Measurements from ENCODE around the gene STRN4. TPM values are rescaled to one million over a fixed set of nuclear protein-coding genes. Genes with fewer than 3 reads are reported as not detected.
"Not testable (repeated sequence)": the region's sequence is repeated elsewhere in the genome, so short reads cannot be mapped to it uniquely, and the experiment has no call there.

STRN4 gene
- 10 to 100 TPM; 67.8 to 70.5 (median 68.6) TPM for polyA plus RNA-seq (ENCODE audit: insufficient read length in 3 of 3)

- no peak for DNase-seq (ENCODE audit: low read depth in 3 of 3, low spot score in 2 of 3)
These were observed at the start of gene STRN4 for GRCh38 chr19:46746281-46747057. STRN4 (minus strand) TSS chr19:46746450; CDS start chr19:46746430, 20 bp downstream.

GRCh38 chr19:46791944-46792343 lies 45.7 kb upstream of the STRN4 start:
- no peak for DNase-seq (ENCODE audit: low read depth in 3 of 3, low spot score in 2 of 3)

GRCh38 chr19:46789371-46789770 lies 43.1 kb upstream of the STRN4 start:
- no peak for DNase-seq (ENCODE audit: low read depth in 3 of 3, low spot score in 2 of 3)

- DNase-seq (ENCODE audit: low read depth in 3 of 3, low spot score in 2 of 3), result no peak
These were observed 42.7 kb upstream of the STRN4 start for GRCh38 chr19:46788968-46789338.

GRCh38 chr19:46788262-46788967 lies 42.2 kb upstream of the STRN4 start, which contains the start of gene SLC1A5:
SLC1A5 (minus strand) TSS chr19:46788594; CDS start chr19:46787965, 629 bp downstream.
- peak in 2 of 3 donors; percentile 80 to 86 for DNase-seq (ENCODE audit: low read depth in 3 of 3, low spot score in 2 of 3)

GRCh38 chr19:46787331-46788261 lies 41.3 kb upstream of the STRN4 start:
- DNase-seq (ENCODE audit: low read depth in 3 of 3, low spot score in 2 of 3), result no peak

DNA sequence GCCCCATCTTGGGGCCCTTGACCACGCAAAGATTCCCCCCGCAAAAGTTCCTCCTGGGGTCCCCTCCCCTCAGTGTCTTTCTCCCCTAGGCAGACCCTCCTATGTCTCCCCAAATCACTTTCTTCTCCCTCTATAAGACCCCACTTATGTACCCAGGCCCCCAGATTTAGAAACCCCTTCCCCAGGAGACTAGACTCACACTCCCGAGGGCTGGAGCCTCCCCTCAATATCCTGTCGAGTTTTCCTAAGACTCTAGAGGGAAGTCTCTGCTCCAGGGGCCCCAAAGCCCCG lies 40.7 kb upstream of the STRN4 start:
- no peak for DNase-seq (ENCODE audit: low read depth in 3 of 3, low spot score in 2 of 3)

DNA sequence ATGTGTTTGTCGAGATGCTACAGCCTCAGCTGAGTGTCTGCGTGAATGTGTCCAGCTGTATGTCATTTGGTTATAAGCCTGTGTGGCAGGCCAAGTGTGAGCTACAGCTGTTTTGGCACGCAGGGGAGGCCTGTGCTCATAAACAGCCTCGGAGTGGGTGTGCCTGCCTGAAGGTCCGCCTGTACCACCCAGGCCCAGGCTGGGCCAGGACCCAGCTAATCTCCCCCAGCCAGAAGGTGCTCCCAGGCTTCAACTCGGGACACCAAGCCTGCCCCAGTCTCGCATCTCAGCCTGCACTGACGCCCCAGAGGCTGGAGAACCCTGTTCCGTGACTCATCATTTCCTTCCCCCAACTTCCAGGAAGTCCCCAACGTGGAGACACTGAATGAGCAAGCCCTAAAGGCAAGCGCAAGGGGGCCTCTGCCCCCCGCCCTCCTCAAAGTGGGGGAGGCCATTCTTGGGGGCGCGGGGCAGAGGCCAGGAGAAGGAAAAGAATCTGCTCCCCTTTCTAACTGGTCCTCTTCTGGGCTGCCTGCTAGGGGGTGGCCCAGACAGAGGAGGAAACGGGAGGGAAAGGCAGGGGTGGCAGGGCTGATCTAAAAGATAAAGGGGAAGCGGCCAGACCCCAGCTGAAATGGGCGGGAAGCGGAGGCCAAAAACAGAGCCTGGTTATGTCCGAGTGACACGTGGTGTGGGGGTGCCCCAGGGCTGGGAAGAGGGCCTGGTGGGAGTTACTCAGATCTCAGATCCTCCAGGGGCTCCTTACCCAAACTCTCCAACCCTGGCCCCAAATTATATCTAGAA lies 40.2 kb upstream of the STRN4 start:
- DNase-seq (ENCODE audit: low read depth in 3 of 3, low spot score in 2 of 3), result peak in 1 of 3 donors; percentile 59

GRCh38 chr19:46785980-46786235 lies 39.7 kb upstream of the STRN4 start:
- DNase-seq (ENCODE audit: low read depth in 3 of 3, low spot score in 2 of 3), result no peak

DNA sequence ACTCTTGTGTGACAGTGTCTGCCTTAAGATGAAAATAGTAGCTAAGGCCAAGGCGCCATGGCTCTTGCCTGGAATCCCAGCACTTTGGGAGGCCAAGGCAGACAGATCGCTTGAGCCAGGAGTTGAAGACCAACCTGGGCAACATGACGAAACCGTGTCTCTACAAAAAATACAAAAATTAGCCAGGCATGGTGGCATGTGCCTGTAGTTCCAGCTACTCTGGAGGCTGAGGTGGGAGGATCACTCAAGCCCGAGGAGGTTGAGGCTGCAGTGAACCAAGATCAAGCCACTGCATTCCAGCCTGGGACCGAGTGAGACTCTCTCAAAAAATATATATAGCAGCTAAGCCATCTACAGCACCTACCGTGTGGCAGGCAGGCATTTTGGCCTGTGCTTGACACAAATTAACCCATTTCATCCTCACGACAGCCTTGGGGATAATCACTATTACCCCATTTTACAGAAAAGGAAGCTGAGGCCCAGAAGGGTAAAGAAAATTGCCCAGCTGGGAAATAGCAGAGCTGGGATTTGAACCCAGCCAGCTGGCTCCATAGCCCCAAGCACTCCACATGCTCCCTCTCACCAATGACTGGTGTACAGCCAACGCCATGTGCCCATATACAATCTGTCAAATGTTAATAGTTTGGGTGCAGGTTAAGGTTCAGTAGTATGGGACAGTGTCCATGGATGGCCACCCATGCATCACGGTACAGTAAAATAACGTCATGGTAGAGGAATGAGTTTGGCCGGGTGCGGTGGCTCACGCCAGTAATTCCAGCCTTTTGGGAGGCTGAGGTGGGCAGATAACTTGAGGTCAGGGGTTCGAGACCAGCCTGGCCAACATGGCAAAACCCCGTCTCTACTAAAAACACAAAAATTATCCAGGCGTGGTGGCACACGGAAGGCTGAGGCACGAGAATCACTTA lies 39.1 kb upstream of the STRN4 start:
- no peak for DNase-seq (ENCODE audit: low read depth in 3 of 3, low spot score in 2 of 3)

GRCh38 chr19:46784262-46785053 lies 38.2 kb upstream of the STRN4 start:
- peak in 1 of 3 donors; percentile 36 for DNase-seq (ENCODE audit: low read depth in 3 of 3, low spot score in 2 of 3)

DNA sequence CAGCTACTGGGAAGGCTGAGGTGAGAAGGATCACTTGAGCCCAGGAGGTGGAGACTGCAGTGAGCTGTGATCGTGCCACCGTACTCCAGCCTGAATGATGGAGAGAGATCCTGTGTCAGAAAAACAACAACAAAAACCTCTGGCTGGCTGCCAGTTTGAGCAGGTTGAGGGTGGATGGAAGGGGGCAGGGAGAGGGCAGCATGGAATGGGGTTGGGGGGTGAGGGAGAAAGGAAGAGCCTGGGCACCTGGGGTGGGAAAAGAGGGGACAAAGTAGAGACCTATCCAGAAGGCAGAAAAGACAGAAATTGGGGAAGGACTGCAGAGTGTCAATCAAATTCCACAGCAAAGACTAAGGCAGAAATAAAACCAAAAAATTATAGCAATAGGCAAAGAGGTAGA lies 37.4 kb upstream of the STRN4 start:
- DNase-seq (ENCODE audit: low read depth in 3 of 3, low spot score in 2 of 3), result no peak

- DNase-seq (ENCODE audit: low read depth in 3 of 3, low spot score in 2 of 3), result no peak
These were observed 36.2 kb upstream of the STRN4 start for GRCh38 chr19:46782355-46783019.

DNA sequence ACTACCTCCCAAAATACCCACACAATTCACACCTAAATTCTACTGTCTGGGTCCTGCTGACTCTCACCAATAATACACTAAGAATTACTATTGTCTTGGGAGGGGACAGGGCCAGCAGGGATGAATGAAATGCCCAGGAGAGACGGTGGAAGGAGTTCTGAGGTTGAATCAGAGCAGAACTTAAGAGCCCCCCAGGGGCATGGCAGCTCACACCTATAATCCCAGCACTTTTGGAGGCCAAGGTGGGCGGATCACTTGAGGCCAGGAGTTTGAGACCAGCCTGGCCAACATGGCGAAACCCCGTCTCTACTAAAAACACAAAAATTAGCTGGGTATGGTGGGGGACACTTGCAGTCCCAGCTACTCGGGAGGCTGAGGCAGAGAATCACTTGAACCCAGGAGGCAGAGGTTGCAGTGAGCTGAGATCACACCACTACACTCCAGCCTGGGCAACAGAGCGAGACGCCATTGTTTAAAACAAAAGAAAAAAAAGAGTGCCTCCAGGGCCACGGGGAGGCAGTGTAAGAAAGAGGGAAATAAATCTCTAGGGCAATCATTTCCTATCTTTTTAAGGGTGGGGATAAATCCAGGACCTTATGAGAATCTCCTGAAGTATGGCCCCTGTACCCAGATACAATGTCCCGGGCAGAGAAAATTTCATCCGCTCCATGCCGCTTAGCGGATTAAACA lies 31.9 kb upstream of the STRN4 start:
- DNase-seq (ENCODE audit: low read depth in 3 of 3, low spot score in 2 of 3), result not testable (repeated sequence)

DNA sequence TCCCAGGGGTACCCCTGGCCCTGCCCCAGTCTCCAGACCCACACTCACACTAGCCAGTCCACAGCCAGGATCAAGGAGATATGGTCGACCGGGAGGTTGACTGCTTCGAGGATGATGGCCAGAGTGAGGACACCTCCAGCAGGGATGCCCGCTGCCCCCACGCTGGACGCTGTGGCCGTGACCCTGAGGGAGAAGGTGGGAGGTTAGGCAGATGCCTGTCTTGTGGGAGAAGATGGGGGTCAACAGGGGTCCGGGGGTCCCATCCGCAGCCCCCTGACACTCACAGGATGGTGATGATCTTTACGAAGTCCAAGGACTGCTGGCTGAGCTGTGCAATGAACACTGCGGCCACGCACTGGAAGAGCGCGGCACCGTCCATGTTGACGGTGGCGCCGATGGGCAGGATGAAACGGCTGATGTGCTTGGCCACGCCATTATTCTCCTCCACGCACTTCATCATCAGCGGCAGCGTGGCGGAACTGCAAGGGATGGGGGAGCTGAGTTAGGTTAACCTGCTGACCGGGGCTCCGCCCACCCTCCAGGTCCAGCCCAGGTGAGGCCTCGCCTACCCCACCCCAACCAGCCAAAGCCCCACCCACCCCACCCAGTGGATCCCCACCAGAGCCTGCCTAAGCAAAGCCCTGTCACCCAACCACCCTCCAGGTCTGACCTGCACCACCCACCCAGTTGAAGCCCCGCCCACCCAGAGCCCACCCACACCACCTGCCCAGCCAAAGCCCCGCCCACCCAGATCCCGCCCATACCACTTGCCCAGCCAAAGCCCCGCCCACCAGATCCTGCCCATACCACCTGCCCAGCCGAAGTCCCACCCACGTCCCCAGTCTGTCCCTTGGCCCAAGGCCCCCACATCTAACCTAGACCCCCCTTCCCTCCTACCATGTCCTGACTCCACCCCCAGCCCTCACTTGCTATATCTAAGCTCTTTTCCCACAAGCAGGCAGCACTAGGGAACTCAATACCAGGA lies 31.0 kb upstream of the STRN4 start:
- DNase-seq (ENCODE audit: low read depth in 3 of 3, low spot score in 2 of 3), result no peak

- DNase-seq (ENCODE audit: low read depth in 3 of 3, low spot score in 2 of 3), result no peak
These were observed 29.5 kb upstream of the STRN4 start for GRCh38 chr19:46775642-46776258.

All from right renal cortex interstitium (tissue), 3 donors.